Transverse colon (tissue), 4 donors: Measurements from ENCODE around the gene PEX19.

ENCODE experiments used
- EP300 ChIP-seq: sonication (generic); formaldehyde crosslinking; IDR thresholded peaks from one replicate; pipeline ENCODE4 v1.6.1; 2017; ENCODE audit warnings: antibody characterized with exemption, low read depth
- POLR2A ChIP-seq: fragments of 450-650 bp; IDR thresholded peaks from one replicate; pipeline ENCODE4 v1.6.1; 2016; ENCODE audit warnings: antibody characterized with exemption, mild to moderate bottlenecking, moderate library complexity
- POLR2AphosphoS5 ChIP-seq, 3 donors: sonication (generic); formaldehyde crosslinking; IDR thresholded peaks; one replicate each; pipeline ENCODE4 v1.6.1; 2016; ENCODE audit warnings: antibody characterized with exemption in 3 of 3
- TF ChIP-seq, protein P1 (sequence below), 5 experiments: fragments of 200-600 bp in 3 of 5; fragments of 450-650 bp in 2 of 5; sonication (generic) in 3 of 5; IDR thresholded peaks; 1 replicate in 2 of 5; 2 replicates in 3 of 5; pipeline ENCODE4 v1.5.1; 2016 to 2017; ENCODE audit warnings: antibody characterized with exemption in 5 of 5, inconsistent platforms in 3 of 5, mild to moderate bottlenecking in 2 of 5, moderate library complexity in 1 of 5

DNA sequence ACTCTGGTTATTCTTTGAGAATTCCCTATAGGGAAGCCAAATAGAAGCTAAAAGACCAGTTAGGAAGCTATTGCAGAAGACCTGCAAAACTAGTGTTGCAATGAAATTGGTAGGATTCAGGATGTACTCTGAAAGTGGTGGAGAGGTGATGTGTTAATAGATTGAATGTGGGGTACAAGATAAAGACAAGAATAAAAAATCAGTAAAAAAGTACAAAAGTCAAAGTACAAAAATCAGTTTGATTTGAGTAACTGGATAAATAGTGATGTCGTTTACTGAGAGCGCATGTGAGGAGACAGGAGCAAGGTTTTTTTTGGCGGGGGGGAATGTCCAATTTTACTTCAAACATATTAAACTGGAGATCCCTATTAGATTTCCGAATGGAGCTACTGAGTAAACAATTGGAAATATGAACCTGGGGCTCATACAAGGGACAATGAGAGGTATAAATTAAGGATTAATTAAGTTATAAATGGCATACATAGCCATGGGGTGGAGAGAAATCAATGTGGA, 20.1 kb downstream of the PEX19 start:
- no peak for TF ChIP-seq POLR2AphosphoS5 (IDR thresholded peaks at IDR 0.05)
- no peak for TF ChIP-seq POLR2A
- TF ChIP-seq, protein P1, sequence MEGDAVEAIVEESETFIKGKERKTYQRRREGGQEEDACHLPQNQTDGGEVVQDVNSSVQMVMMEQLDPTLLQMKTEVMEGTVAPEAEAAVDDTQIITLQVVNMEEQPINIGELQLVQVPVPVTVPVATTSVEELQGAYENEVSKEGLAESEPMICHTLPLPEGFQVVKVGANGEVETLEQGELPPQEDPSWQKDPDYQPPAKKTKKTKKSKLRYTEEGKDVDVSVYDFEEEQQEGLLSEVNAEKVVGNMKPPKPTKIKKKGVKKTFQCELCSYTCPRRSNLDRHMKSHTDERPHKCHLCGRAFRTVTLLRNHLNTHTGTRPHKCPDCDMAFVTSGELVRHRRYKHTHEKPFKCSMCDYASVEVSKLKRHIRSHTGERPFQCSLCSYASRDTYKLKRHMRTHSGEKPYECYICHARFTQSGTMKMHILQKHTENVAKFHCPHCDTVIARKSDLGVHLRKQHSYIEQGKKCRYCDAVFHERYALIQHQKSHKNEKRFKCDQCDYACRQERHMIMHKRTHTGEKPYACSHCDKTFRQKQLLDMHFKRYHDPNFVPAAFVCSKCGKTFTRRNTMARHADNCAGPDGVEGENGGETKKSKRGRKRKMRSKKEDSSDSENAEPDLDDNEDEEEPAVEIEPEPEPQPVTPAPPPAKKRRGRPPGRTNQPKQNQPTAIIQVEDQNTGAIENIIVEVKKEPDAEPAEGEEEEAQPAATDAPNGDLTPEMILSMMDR (IDR thresholded peaks at IDR 0.05), result no peak
- TF ChIP-seq EP300, result no peak
